ENCODE data around the gene SPRYD3. TPM values are rescaled to one million over a fixed set of nuclear protein-coding genes. Genes with fewer than 3 reads are reported as not detected.

SPRYD3 gene
- total and polyA plus RNA-seq, 10 donors, result 10.8 to 44.5 (median 34.4) TPM

DNA sequence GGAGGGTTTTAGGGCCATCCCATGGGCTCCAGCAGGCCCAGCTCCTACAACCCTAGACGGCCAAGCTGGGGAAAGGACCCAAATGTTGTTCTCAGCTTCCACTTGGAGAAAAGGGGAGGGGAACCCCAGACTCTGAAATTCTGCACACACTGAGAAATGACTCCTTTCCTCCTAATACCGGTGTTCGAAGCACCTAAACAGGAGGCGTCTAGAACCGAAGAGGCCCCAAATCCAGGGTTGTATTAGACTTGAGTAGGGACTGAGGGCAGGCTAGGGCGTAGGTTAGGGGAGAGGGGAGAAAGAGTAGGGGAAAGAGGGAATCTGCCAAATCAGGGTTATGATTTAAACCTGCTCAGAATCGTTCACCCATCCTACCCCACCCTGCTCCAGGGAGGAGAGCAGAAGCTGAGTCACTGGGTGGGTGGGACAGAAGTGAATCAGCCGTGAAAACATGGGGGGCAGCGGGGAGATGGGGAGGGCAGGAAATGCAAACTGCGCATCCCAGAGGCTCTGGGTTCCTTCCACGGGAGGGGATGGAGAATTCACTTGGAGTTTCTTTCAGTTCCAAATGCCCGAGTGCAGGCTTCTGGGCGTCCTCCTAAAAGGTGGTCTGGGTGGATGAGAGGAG, 19.3 kb upstream of the SPRYD3 start:
- H3K9me3 ChIP-seq, result no peaks in the 10 kb centered on the region
- peaks cover 16 to 91% (median 53%) of the 10 kb centered on the region in 6 donors for H3K4me1 ChIP-seq
- H3K4me3 ChIP-seq, result peak overlapping the region; percentile 32 to 75 (median 52)
- H3K27ac ChIP-seq, result peak overlapping the region; percentile 50 to 88 (median 84)
- 40 to 54% (median 48%) methylated on average over 13 of the region's 13 CpGs for WGBS, 5 donors
- peaks cover 0 to 9% (median 0%) of the 10 kb centered on the region in 6 donors for H3K36me3 ChIP-seq
- DNase-seq, result no peak
- peaks cover 0 to 22% (median 0%) of the 10 kb centered on the region in 7 donors for H3K27me3 ChIP-seq (replicated peaks in 1 of 7)
- intact Hi-C loops (cut with DNase I; ENCODE audit: low total_unique reads), result loop anchor here (2.0 kb wide), 1 partner anchor 30 kb away; no protein-coding TSS in a partner anchor
- TF ChIP-seq, protein P1, sequence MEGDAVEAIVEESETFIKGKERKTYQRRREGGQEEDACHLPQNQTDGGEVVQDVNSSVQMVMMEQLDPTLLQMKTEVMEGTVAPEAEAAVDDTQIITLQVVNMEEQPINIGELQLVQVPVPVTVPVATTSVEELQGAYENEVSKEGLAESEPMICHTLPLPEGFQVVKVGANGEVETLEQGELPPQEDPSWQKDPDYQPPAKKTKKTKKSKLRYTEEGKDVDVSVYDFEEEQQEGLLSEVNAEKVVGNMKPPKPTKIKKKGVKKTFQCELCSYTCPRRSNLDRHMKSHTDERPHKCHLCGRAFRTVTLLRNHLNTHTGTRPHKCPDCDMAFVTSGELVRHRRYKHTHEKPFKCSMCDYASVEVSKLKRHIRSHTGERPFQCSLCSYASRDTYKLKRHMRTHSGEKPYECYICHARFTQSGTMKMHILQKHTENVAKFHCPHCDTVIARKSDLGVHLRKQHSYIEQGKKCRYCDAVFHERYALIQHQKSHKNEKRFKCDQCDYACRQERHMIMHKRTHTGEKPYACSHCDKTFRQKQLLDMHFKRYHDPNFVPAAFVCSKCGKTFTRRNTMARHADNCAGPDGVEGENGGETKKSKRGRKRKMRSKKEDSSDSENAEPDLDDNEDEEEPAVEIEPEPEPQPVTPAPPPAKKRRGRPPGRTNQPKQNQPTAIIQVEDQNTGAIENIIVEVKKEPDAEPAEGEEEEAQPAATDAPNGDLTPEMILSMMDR (IDR thresholded peaks at IDR 0.05 in 8 of 11, conservative IDR thresholded peaks at IDR 0.05 in 3 of 11), result no peak
- TF ChIP-seq POLR2AphosphoS5 (IDR thresholded peaks at IDR 0.05), result no peak
- no peak for TF ChIP-seq POLR2A (IDR thresholded peaks at IDR 0.05)

DNA sequence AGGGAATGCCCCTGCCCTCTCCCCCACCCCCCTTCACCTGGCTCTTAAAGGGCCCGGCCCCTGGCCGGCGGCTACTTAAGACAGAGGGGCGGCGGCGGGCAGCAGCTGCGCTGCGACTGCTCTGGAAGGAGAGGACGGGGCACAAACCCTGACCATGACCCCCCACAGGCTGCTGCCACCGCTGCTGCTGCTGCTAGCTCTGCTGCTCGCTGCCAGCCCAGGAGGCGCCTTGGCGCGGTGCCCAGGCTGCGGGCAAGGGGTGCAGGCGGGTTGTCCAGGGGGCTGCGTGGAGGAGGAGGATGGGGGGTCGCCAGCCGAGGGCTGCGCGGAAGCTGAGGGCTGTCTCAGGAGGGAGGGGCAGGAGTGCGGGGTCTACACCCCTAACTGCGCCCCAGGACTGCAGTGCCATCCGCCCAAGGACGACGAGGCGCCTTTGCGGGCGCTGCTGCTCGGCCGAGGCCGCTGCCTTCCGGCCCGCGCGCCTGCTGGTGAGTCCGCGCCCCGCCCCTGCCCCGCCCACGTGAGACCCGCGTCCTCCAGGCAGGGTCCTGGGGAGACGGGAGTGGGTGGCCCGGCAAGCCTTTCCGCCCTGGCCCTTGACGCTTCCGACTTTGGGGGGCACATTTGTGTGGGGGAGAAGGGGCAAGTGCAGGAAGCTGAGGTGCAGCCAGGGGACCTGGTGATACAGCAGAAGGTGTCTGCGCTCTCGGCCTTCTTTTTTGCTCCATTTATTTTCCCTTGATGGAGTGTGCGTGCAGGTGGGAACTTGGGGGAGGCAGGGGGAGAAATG, 18.6 kb upstream of the SPRYD3 start, which contains the start of gene IGFBP6:
TSS of gene IGFBP6 (plus strand) at position 104 of the 790 bp plus-strand sequence. CDS start at position 155, 51 bp downstream.
- H3K9me3 ChIP-seq, result no peaks in the 10 kb centered on the region
- WGBS, 5 donors, result 1 to 3% (median 2%) methylated on average over 11 to 51 of the region's 51 CpGs
- TF ChIP-seq POLR2A (IDR thresholded peaks at IDR 0.05) (no peak), POLR2AphosphoS5 (IDR thresholded peaks at IDR 0.05) (peak; percentile 48 to 80 (median 77))
- TF ChIP-seq, protein P1 (IDR thresholded peaks at IDR 0.05 in 8 of 11, conservative IDR thresholded peaks at IDR 0.05 in 3 of 11), result peak in 8 of 11 experiments; percentile 20 to 50 (median 36)
- peaks cover 9 to 86% (median 47%) of the 10 kb centered on the region in 6 donors for H3K4me1 ChIP-seq
- H3K4me3 ChIP-seq, result peak within 1 kb of the TSS; percentile 32 to 75 (median 52)
- H3K36me3 ChIP-seq, result peaks cover 0 to 9% (median 0%) of the 10 kb centered on the region in 6 donors
- H3K27ac ChIP-seq, result peak within 1 kb of the TSS; percentile 50 to 88 (median 84)
- DNase-seq, result peak; percentile 93
- H3K27me3 ChIP-seq (replicated peaks in 1 of 7), result peaks cover 0 to 22% (median 0%) of the 10 kb centered on the region in 7 donors
- intact Hi-C loops (cut with DNase I; ENCODE audit: low total_unique reads), result loop anchor here (2.0 kb wide), 1 partner anchor 29 kb away; no protein-coding TSS in a partner anchor

DNA sequence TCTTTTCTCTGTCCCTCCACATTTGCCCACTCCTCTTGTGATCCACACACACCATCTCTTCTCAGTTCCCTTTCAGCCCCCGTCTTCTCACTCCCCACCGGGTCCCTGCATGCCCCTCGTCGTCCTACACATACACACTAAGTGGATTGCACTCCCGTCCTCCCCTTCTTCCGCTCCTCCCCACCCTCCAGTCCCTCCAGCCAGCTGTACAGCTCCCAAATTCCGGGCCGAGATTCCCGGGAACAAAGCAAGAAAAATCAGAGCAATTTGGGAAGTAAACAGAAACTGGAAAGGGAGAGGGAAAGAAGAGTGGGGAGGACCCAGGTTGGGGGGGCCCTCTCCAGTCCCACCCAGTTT, 18.0 kb upstream of the SPRYD3 start:
- intact Hi-C loops (cut with DNase I; ENCODE audit: low total_unique reads), result no loop called here
- Histone ChIP-seq H3K4me3 (peak overlapping the region; percentile 32 to 75 (median 52)), H3K4me1 (peaks cover 8 to 80% (median 41%) of the 10 kb centered on the region in 6 donors)

More for the DNA sequence above, 18.0 kb upstream of the SPRYD3 start:
- H3K27me3 ChIP-seq (replicated peaks in 1 of 7), result peaks cover 0 to 22% (median 0%) of the 10 kb centered on the region in 7 donors
- no peaks in the 10 kb centered on the region for H3K9me3 ChIP-seq
- H3K36me3 ChIP-seq, result peaks cover 0 to 9% (median 0%) of the 10 kb centered on the region in 6 donors
- peak overlapping the region; percentile 50 to 88 (median 84) for H3K27ac ChIP-seq
- DNase-seq, result no peak
- TF ChIP-seq POLR2A (IDR thresholded peaks at IDR 0.05) (no peak), POLR2AphosphoS5 (IDR thresholded peaks at IDR 0.05) (no peak)
- TF ChIP-seq, protein P1 (IDR thresholded peaks at IDR 0.05 in 8 of 11, conservative IDR thresholded peaks at IDR 0.05 in 3 of 11), result no peak
- 3 to 13% (median 9%) methylated on average over 9 of the region's 9 CpGs for WGBS, 5 donors
